Nucleus accumbens (tissue), 56 donors: ENCODE data around the gene MED27.
"Not testable (repeated sequence)": the region's sequence is repeated elsewhere in the genome, so short reads cannot be mapped to it uniquely, and the experiment has no call there.

Experiments used
- DNase-seq, 56 donors: peaks; one replicate each; lab custom pipeline; 2025; lab: John Stamatoyannopoulos, UW

MED27 gene

DNA sequence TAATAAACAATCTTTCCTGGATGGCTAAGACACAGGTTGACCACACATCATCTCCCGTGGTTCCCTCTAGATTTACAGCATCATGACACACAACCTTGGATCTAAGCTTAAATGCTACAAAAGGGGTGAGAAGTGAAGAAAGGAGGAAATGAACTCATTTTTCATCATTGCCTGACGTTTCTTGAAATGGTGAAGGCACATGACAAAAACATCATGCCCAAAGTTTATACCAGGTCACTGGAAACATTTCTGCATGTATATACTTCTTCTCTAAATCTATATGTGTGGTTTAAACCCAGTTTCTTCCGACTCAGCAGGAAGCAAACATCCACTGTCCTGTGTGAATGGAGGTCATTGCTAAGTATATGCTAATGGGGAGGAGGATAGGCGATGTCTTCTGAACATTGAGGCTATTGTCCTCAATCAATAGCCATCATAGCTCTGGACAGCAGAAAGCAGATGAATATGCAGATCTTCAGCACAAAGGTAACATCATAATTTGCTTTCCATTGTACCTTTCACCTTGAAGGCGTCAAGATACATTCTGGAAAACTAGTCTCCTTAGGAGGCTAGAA is 137.4 kb downstream of the MED27 start:
- no peak for DNase-seq

GRCh38 chr9:131937451-131937850 is 142.2 kb downstream of the MED27 start:
- DNase-seq, result no peak

- no peak for DNase-seq
These were observed 142.7 kb downstream of the MED27 start for GRCh38 chr9:131936929-131937328.

- no peak for DNase-seq
These were observed 145.0 kb downstream of the MED27 start for GRCh38 chr9:131934673-131935072.

- DNase-seq, result no peak
These were observed 152.6 kb downstream of the MED27 start for GRCh38 chr9:131927091-131927490.

DNA sequence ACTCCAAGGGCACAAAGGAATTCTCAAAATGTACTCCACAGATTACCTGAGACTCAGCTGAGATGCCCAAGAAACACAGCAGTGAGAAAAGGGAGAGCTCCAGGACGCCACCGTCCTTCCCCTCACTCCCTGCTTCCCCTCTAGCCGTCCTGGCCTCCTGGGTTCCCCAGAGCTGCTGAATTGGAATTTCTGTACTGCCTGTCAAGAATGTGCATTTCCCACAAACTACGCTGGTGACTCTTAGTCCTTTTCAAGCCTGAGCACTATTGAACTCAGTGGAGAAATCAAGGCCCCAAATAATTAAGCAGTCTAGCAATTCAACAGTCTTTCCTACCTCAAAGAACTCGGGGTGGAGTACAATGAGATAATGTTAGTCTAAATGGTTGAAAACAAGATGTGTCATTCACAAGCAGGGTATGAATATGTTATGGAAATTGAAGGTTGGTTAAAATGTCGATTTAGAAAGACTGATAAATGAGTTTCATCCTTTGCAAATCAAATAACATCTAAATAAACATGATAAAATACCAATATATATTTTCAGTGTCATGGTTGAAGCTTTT is 153.2 kb downstream of the MED27 start:
- no peak for DNase-seq

- DNase-seq, result no peak
These were observed 153.9 kb downstream of the MED27 start for GRCh38 chr9:131925677-131926177.

DNA sequence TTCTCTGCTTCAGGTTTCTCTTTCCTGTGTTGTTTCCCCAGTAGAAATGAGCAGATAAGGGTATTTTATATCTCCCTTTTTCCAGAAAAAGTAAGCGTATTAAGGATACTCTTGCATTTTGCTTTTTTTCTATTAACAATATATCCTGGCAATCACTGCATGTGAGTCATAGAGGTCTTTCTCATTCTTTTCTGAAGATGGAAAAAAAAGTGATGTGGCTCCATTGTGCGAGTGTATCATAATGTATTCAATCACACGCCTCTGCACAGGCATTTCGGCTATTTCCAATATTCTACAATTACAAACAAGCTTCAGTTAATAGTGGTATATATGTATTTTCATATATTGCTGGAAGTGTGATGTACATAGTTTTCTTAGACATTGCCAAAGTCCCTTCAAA is 155.9 kb downstream of the MED27 start:
- DNase-seq, result no peak

- no peak for DNase-seq
These were observed 156.5 kb downstream of the MED27 start for GRCh38 chr9:131923132-131923671.

GRCh38 chr9:131921635-131922034 is 158.0 kb downstream of the MED27 start:
- DNase-seq, result not testable (repeated sequence)

DNA sequence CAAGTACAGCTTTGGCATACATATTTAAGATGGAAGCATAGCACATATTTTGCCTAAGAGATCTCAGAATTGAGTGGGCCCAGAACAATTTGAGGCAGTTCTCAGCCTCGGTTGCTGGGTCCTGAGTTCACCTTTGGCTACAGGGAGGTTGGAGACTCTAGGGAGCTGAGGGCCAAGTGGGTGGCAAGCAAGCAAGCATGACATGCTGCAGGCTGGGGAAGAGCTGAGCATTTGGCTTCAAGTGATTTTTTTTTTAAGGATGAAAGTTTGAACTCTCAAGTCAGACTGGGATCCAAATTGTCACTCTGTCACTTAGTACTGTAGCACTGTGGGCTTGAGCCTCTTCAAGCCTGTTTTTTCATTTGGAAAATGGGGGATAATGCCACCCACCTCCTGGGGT is 160.5 kb downstream of the MED27 start:
- DNase-seq, result no peak

DNA sequence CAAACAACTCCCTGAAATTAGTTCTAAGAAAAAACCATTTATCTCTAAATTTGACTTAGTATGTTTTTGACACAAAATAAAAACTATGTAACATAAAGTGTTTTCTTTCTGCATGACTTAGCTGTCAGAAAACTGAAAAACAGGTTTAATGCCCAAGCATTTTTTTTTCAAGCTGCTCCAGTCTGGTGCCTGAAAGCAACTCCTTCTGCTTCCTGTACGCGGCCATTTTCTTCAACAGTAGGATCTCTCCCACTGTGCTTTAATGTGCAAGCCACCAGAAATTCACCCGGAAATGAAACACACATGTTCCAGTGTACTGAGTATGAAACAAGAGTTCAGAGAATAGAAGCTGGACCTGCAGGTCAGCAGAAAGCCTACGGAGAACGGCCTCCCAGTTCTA is 161.2 kb downstream of the MED27 start:
- no peak for DNase-seq

GRCh38 chr9:131917009-131917408 is 162.7 kb downstream of the MED27 start:
- DNase-seq, result no peak

- DNase-seq, result no peak
These were observed 164.5 kb downstream of the MED27 start for GRCh38 chr9:131915181-131915580.

GRCh38 chr9:131912671-131913070 is 167.0 kb downstream of the MED27 start:
- no peak for DNase-seq

GRCh38 chr9:131912069-131912468 is 167.6 kb downstream of the MED27 start:
- DNase-seq, result no peak

DNA sequence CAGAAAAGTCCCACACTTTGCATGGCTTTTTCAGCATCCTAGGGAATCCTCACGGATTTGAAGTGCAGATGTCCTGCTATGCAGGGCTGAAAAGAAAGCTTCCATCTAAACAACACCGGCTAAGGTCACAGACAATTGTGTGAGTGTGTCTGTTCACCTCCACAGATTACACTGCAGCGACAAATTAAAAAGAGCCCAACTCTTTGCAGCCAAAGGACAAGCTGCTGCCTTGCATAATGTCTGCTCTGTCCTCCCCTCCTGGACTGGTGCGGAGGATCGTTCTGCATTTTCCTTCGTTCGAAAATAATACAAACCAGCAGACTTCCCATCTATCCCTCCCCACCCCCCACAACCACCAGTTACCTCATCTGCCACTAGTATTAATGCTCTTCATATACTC is 169.1 kb downstream of the MED27 start:
- DNase-seq, result no peak

GRCh38 chr9:131905144-131905543 is 174.5 kb downstream of the MED27 start:
- DNase-seq, result no peak

DNA sequence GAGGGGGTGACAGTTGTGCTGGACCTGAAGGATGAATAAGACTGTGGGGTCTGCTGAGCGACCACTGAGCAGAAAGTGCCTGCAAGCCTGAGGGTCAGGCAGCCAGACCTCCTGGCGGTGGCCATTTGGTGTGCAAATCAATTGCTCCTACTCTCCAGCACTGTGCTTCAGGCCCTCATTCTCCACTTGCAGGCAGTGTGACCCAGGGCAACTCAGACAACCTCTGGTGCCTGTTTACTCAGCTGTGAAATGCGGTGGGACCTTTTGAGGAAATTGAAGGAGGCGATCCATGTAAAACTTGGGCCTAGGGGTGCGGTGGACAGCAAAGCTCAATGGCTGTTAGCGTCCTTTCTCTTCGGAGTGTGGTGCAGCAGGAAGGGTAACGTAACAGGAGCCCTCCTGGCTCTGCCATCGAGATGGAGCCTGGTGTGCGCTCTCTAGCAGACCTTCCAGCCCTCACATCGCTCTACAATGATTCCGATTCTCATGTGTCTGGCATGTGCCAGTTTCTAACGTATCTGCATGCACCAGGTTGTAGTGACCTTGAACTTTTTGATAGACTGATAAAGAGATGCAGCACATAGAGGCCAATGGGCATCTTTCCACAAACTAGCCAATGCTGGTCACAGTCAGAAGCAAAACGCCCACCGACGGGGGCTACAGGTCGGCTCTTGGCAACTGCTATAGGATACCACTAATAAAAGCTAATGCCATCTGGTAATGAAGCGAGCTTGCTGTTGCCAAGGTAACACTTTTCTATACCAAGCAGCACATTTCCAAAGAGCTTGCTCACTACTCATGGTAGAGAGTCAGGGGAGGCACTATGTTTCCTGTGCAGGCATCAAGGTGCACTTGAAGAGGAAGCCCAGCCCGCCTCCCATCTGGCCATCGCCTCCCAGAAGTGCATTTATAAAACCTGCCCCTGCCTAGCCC is 180.1 kb downstream of the MED27 start:
- no peak for DNase-seq

DNA sequence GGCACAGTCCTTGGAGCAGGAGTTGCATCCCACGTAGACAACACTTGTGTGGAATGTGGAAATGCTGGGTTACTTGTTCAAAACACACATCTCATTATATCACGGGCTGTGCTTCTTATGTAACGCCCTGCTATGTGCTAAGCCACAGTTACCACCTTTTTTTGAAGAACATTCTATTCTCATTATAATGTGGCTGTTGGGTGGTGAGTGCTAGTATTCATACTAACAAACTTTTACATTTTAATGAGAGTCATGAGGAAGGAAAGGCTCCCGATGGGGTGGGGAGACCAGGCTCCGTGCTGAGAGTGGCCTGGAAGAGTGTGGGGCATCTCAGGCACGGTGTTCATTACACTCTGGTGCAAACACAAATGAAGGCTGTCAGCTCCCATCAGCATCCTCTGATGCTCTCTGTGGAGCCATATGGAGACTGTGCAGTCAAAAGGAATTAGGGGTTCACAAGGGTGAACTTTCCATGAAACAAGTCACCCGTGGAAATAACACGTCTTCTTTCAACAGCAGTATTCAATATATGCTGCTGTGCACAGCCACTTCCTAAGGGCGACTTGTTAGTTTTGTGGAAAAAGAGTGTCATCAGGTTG is 186.7 kb downstream of the MED27 start:
- DNase-seq, result no peak

DNA sequence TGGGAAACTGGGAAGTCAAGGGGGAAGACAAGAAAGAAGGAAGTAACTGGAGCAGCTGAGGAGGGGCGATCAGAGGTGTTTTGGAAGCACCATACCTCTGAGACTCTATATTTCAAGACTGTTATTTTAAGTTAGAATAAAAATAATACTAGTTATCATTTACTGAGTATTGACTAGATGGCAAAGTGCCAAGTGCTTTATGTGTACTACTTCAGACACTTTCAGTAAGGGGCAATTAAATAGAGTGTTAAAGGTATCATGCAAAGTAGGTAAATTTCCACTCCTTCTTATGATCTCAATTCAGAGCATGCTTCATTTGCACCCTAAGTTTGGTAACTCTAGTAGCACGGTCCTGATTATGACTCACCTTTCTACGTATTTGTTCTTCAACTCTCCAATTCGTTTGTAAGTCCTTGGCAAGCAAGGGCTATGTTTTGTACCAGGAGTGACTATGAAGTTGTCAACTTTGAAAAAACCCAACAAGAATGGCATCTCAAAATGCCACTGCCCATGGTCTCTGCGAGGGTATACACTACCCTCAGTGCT is 187.4 kb downstream of the MED27 start:
- no peak for DNase-seq
